B cell (primary cell): ENCODE measurements around the gene TSC2. TPM values are rescaled to one million over a fixed set of nuclear protein-coding genes. Genes with fewer than 3 reads are reported as not detected.

ENCODE experiments used
- ATAC-seq: fragments of 200-7000 bp; cut with Tn5 transposase; one replicate; pipeline ENCODE4 v1.10.0; 2021; ENCODE audit warnings: low read depth, mild to moderate bottlenecking, moderate number of reproducible peaks, moderate library complexity
- CTCF ChIA-PET: fragments of 350-600 bp; sonication (Branson Sonifier 250); formaldehyde crosslinking; loops from one replicate; lab custom pipeline; 2021; ENCODE audit warnings: antibody characterized with exemption, inconsistent platforms; lab: Charles Lee
- POLR2A ChIA-PET: fragments of 350-600 bp; sonication (Branson Sonifier 250); formaldehyde crosslinking; loops from one replicate; lab custom pipeline; 2021; ENCODE audit warnings: antibody characterized with exemption; lab: Charles Lee
- DNase-seq: peaks from one replicate; pipeline ENCODE4 v3.0.0; 2013
- H2AFZ ChIP-seq: 2 replicates; pipeline ENCODE4 v1.6.1; 2012; ENCODE audit warnings: mild to moderate bottlenecking, low read depth, low read length; ENCODE audit not compliant: insufficient read depth, poor library complexity, severe bottlenecking
- H3K27ac ChIP-seq, 2 donors: 1 replicate in 1 of 2; 2 replicates in 1 of 2; pipeline ENCODE4 v1.5.1; 2012 to 2013; ENCODE audit warnings: low read length in 2 of 2, mild to moderate bottlenecking in 2 of 2, moderate library complexity in 1 of 2
- H3K27me3 ChIP-seq, 4 experiments: fragments of 200-600 bp in 1 of 4; sonication (generic) in 1 of 4; replicated peaks in 1 of 4; 1 replicate in 2 of 4; 2 replicates in 2 of 4; pipeline versions ENCODE4 v1.6.1 to v1.7.0; 2013 to 2016; ENCODE audit warnings: low read length in 3 of 4, mild to moderate bottlenecking in 2 of 4, mixed read lengths in 1 of 4, moderate library complexity in 1 of 4; ENCODE audit not compliant: insufficient read depth in 4 of 4, control insufficient read depth in 3 of 4; ENCODE audit errors: control extremely low read depth in 1 of 4
- H3K36me3 ChIP-seq, 2 experiments: replicated peaks in 1 of 2; 1 replicate in 1 of 2; 2 replicates in 1 of 2; pipeline versions ENCODE4 v1.6.1 to v1.7.1; 2013; ENCODE audit warnings: low read length in 1 of 2; ENCODE audit not compliant: insufficient read depth in 2 of 2, control insufficient read depth in 1 of 2; ENCODE audit errors: control extremely low read depth in 1 of 2, extremely low read depth in 1 of 2
- H3K4me1 ChIP-seq, 2 donors: fragments of 200-600 bp in 1 of 2; sonication (generic) in 1 of 2; 1 replicate in 1 of 2; 2 replicates in 1 of 2; pipeline versions ENCODE4 v1.5.1 to v1.6.1; 2013 to 2017; ENCODE audit warnings: low read length in 2 of 2; ENCODE audit not compliant: control insufficient read depth in 2 of 2, insufficient read depth in 2 of 2
- H3K4me2 ChIP-seq: replicated peaks from 2 replicates; pipeline ENCODE3; 2012; ENCODE audit warnings: mild to moderate bottlenecking, low read depth, low read length; ENCODE audit not compliant: poor library complexity, severe bottlenecking
- H3K4me3 ChIP-seq, 5 experiments: fragments of 200-600 bp in 1 of 5; sonication (generic) in 1 of 5; 1 replicate in 3 of 5; 2 replicates in 2 of 5; pipeline versions ENCODE4 v1.5.1 to v1.7.0; 2011 to 2016; ENCODE audit warnings: low read length in 4 of 5, mild to moderate bottlenecking in 4 of 5, low read depth in 2 of 5, control low read depth in 1 of 5, moderate library complexity in 1 of 5; ENCODE audit not compliant: insufficient read depth in 1 of 5; ENCODE audit errors: control extremely low read depth in 1 of 5, extremely low read depth in 1 of 5
- H3K79me2 ChIP-seq: fragments of 200-600 bp; sonication (generic); one replicate; pipeline ENCODE4 v1.6.0; 2016; ENCODE audit warnings: low read length; ENCODE audit not compliant: control insufficient read depth, insufficient read depth
- H3K9ac ChIP-seq: fragments of 200-600 bp; sonication (generic); 2 replicates; pipeline ENCODE4 v1.6.1; 2017; ENCODE audit warnings: mild to moderate bottlenecking, low read length, moderate library complexity
- H3K9me3 ChIP-seq, 3 donors: one replicate each; pipeline versions ENCODE4 v1.6.1 to v1.7.1; 2013; ENCODE audit warnings: low read length in 2 of 3; ENCODE audit not compliant: control insufficient read depth in 2 of 3, insufficient read depth in 1 of 3; ENCODE audit errors: control extremely low read depth in 1 of 3
- H4K20me1 ChIP-seq: 2 replicates; pipeline ENCODE4 v1.6.0; 2012; ENCODE audit warnings: mild to moderate bottlenecking, low read length; ENCODE audit not compliant: insufficient read depth, control insufficient read depth, poor library complexity, severe bottlenecking
- H3K27ac Mint-ChIP-seq: one replicate; pipeline ENCODE4 v1.8.0; 2021; ENCODE audit warnings: mixed read lengths
- H3K27me3 Mint-ChIP-seq: one replicate; pipeline ENCODE4 v1.8.0; 2021; ENCODE audit warnings: mixed read lengths
- H3K4me1 Mint-ChIP-seq: one replicate; pipeline ENCODE4 v1.8.0; 2021; ENCODE audit warnings: mixed read lengths
- H3K4me3 Mint-ChIP-seq: one replicate; pipeline ENCODE4 v1.8.0; 2021; ENCODE audit warnings: mixed read lengths
- H3K9me3 Mint-ChIP-seq: one replicate; pipeline ENCODE4 v1.8.0; 2022; ENCODE audit warnings: mixed read lengths; ENCODE audit not compliant: insufficient read depth
- CTCF ChIP-seq: fragments of 200-600 bp; IDR thresholded peaks from one replicate; pipeline ENCODE4 v1.8.0; 2022; ENCODE audit warnings: antibody characterized with exemption, mild to moderate bottlenecking
- EZH2 ChIP-seq: IDR thresholded peaks from 2 replicates; pipeline ENCODE4 v1.6.1; 2012; ENCODE audit warnings: borderline replicate concordance, low read depth, mild to moderate bottlenecking, moderate library complexity, low read length; ENCODE audit not compliant: insufficient read depth, poor library complexity, severe bottlenecking
- WGBS: methylation state at CpG from one replicate; pipeline ENCODE4 v1.1.5; 2013; ENCODE audit warnings: missing lambda C conversion rate; ENCODE audit not compliant: insufficient coverage; 5-methylcytosine and 5-hydroxymethylcytosine counted together
- intact Hi-C: fragments of 100-400 bp; cut with micrococcal nuclease; formaldehyde crosslinking; loops from one replicate; pipeline ENCODE4 v1.10.0; 2022
- polyA plus RNA-seq: library from polyadenylated mRNA; depleted of rRNA; stranded (reverse); fragments of >200 nt; gene quantifications from 2 replicates; pipeline ENCODE4 v1.2.3, GENCODE V29; 2012
- total RNA-seq, 2 donors: library from RNA; stranded (reverse); fragments of 120-200 nt in 1 of 2; gene quantifications; 1 replicate in 1 of 2; 2 replicates in 1 of 2; pipeline versions ENCODE4 v1.2.3 to v1.2.4, GENCODE V29; 2013 to 2022

TSC2 gene
- total and polyA plus RNA-seq, 2 donors (not counting 1 experiment from before 2014, with no cell fraction given): 128 to 194 TPM

- Histone ChIP-seq H3K27ac (no peak overlapping the region), H2AFZ (no peak overlapping the region), H3K27me3 (no peaks in the 10 kb centered on the region), H3K4me1 (peaks cover 0 to 15% of the 10 kb centered on the region in 2 donors), H3K9ac (no peak overlapping the region), H3K4me2 (no peak overlapping the region), H3K4me3 (no peak overlapping the region), H4K20me1 (no peaks in the 10 kb centered on the region), H3K9me3 (no peaks in the 10 kb centered on the region), H3K79me2 (no peaks in the 10 kb centered on the region), H3K36me3 (peaks cover 0 to 41% of the 10 kb centered on the region in 2 experiments)
- no peaks in the 10 kb centered on the region for H3K9me3 Mint-ChIP-seq
- 97% methylated on average over 44 of the region's 44 CpGs for WGBS
- intact Hi-C loops: no loop called here
- CTCF ChIA-PET: no interaction called here
- peaks cover 7% of the 10 kb centered on the region for H3K4me1 Mint-ChIP-seq
- no peaks in the 10 kb centered on the region for H3K27me3 Mint-ChIP-seq
- TF ChIP-seq EZH2 (no peak), CTCF (no peak)
- ATAC-seq (no peak), DNase-seq (no peak)
- POLR2A ChIA-PET: no interaction called here
- H3K4me3 Mint-ChIP-seq: no peak overlapping the region
- no peak overlapping the region for H3K27ac Mint-ChIP-seq
Measured at GRCh38 chr16:2089706-2090480, 42.1 kb downstream of the TSC2 start.

- ATAC-seq (no peak), DNase-seq (no peak)
- Histone ChIP-seq H3K79me2 (no peaks in the 10 kb centered on the region), H3K9me3 (no peaks in the 10 kb centered on the region), H4K20me1 (no peaks in the 10 kb centered on the region), H3K27ac (no peak overlapping the region), H3K36me3 (peaks cover 0 to 38% of the 10 kb centered on the region in 2 experiments), H2AFZ (no peak overlapping the region), H3K4me1 (peaks cover 0 to 15% of the 10 kb centered on the region in 2 donors), H3K9ac (no peak overlapping the region), H3K27me3 (no peaks in the 10 kb centered on the region), H3K4me2 (no peak overlapping the region), H3K4me3 (no peak overlapping the region)
- ChIA-PET CTCF (no interaction called here), POLR2A (no interaction called here)
- Mint-ChIP-seq H3K4me3 (no peak overlapping the region), H3K27me3 (no peaks in the 10 kb centered on the region), H3K27ac (no peak overlapping the region), H3K4me1 (peaks cover 7% of the 10 kb centered on the region), H3K9me3 (no peaks in the 10 kb centered on the region)
- WGBS: over 99% methylated on average over 14 of the region's 14 CpGs
- intact Hi-C loops: no loop called here
- no peak for TF ChIP-seq CTCF
- no peak for TF ChIP-seq EZH2
Measured at GRCh38 chr16:2090481-2090776, 42.6 kb downstream of the TSC2 start.
